Measurements from ENCODE around the gene FNTB.

- TF ChIP-seq CTCF (IDR thresholded peaks at IDR 0.05; ENCODE audit: insufficient read depth, low read depth, low read length) (no peak), EZH2 (IDR thresholded peaks at IDR 0.05; ENCODE audit: insufficient read depth, low read length) (no peak)
Observed at GRCh38 chr14:64994540-64994939, 7.8 kb downstream of the FNTB start.

Measured in astrocyte (in vitro differentiated cells and primary cell).